Measurements from ENCODE around the gene SRRM2.
A peak's percentile ranks its signal among the peaks of the same experiment; 100 is the strongest.

Gene SRRM2

DNA sequence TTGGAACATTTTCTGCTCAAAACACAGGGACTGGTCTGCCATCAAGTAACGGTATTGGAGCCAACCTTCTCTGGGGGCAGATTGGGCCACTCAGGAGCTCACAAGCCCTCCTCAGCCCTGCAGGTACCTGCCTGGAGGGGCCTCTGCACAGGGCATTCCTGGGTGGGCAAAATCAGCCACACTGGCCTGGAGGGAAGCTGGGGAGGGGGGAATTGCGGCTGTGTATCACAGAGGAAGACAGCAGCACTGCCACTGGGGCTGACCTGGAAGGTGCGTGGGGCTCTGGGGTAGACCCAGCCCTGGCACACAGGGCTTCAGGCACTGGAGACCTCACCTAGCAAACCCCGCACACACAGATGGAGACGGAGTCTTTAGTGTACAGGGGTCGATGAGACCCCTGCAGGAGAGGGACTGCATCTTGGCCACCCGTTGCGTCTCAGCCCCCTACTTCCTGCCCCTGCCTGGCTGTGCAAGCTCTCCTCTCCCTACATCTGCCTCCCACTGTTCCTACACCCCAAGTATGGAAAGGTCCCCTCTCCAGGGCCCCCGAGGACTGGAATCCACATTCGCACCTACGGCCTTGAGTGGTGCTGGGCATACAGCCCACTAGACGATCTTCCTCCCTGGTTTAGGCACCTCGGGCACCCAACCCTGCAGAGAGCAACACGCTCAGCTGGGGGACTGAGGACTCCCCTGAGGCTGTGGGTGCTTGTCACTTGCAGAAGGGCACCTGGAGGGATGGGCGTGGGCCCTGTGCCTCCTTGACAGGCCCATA lies 7.1 kb upstream of the SRRM2 start:
- DNase-seq (ENCODE audit: low read depth), result no peak
- TF ChIP-seq, protein P1, sequence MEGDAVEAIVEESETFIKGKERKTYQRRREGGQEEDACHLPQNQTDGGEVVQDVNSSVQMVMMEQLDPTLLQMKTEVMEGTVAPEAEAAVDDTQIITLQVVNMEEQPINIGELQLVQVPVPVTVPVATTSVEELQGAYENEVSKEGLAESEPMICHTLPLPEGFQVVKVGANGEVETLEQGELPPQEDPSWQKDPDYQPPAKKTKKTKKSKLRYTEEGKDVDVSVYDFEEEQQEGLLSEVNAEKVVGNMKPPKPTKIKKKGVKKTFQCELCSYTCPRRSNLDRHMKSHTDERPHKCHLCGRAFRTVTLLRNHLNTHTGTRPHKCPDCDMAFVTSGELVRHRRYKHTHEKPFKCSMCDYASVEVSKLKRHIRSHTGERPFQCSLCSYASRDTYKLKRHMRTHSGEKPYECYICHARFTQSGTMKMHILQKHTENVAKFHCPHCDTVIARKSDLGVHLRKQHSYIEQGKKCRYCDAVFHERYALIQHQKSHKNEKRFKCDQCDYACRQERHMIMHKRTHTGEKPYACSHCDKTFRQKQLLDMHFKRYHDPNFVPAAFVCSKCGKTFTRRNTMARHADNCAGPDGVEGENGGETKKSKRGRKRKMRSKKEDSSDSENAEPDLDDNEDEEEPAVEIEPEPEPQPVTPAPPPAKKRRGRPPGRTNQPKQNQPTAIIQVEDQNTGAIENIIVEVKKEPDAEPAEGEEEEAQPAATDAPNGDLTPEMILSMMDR (IDR thresholded peaks at IDR 0.05; ENCODE audit: control insufficient read depth, insufficient read depth, low read depth, low read length, missing control alignments), result no peak
- no peak overlapping the region for H3K4me3 ChIP-seq (ENCODE audit: control insufficient read depth, low read depth, low read length)

DNA sequence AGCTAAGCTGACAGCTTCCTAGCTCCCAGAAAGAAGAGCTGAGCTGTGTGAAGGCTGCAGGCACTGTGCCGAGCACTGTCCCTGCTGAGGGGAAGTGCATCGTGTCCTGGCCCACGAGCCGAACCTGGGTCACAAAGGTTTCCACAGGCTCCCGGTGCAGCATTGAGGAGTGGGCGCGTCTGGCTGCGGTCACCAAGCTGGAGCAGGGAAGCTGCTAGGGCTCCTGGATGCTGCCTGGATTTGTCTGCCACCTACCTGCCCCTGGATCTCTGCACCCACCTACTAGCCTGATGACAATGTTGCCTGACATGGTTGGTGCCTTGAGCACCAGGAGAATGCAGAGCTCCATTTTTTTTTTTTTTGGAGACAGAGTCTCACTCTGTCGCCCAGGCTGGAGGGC lies 6.5 kb upstream of the SRRM2 start:
- no peak overlapping the region for H3K4me3 ChIP-seq (ENCODE audit: control insufficient read depth, low read depth, low read length)
- TF ChIP-seq, protein P1 (IDR thresholded peaks at IDR 0.05; ENCODE audit: control insufficient read depth, insufficient read depth, low read depth, low read length, missing control alignments), result no peak
- DNase-seq (ENCODE audit: low read depth), result no peak

DNA sequence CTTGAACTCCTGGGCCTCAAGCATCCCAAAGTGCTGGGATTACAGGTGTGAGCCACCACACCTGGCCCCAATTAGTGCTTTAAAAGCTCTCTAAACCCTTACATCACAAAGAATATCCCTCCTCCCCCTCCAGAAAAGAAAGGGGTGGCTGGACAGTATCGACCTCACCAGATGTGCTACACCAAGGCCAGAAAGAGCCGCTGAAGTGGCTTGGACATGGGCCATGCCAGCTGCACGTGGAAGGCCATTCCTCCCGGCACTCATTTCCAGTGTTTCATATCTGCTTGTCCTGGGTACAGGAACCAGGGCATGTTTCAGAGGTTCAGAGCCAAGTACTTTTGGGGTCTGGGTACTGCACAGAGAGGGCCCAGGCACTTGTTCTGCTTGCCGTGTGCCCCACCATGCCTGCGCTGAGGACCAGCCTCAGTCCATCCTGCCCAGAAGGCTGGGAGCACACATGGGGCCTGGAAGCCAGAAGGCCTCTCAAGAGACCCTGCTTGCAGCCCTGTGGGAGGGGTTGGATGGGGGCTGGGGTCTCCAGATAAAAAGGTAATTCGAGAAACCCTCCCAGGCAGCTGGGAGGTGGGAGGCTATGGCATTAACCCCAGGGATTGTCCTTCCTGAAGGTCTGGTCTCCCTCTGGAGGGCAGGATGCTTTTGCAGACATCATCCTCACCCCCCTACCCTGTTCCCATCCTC lies 3.5 kb upstream of the SRRM2 start:
- TF ChIP-seq, protein P1 (IDR thresholded peaks at IDR 0.05; ENCODE audit: control insufficient read depth, insufficient read depth, low read depth, low read length, missing control alignments), result no peak
- no peak overlapping the region for H3K4me3 ChIP-seq (ENCODE audit: control insufficient read depth, low read depth, low read length)
- no peak for DNase-seq (ENCODE audit: low read depth)

DNA sequence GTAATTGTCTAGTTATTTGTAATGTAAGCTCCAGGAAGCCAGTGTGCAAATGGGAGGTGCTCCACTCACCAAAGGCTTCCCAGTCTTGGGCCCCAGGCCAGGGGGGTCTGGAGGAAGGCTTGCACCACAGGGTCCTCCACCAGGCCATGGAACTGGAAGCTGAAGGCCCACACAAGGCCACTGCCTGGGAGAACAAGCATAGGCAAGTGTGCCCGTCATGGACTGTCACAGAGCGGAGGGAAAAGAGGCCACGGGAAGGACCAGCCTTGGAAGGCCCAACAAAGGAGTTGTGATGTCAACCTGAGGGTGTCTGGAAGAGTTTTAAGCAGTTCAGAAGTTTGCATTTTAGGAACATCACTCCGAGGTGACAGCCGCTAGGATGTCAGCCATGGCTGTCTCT lies 3.0 kb upstream of the SRRM2 start:
- H3K4me3 ChIP-seq (ENCODE audit: control insufficient read depth, low read depth, low read length), result no peak overlapping the region
- DNase-seq (ENCODE audit: low read depth), result no peak
- TF ChIP-seq, protein P1 (IDR thresholded peaks at IDR 0.05; ENCODE audit: control insufficient read depth, insufficient read depth, low read depth, low read length, missing control alignments), result no peak

DNA sequence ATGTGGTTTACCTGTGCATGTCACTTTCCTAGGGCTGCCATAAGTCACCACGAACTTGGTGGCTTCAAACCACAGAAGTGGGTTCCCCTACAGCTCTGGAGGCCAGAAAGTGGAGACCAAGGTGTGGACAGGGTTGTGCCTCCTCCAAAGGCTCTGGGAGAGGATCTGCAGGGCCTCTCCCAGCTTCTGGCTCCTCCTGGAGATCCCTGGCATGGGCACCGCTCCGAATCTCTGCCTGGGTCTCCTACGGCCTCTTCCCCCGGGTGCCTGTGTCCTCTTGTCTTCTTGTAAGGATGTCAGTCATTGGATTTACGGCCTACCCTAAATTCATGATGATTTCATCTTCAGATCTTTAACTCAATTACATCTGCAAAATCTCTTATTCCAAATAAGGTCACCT lies 2.5 kb upstream of the SRRM2 start:
- TF ChIP-seq, protein P1 (IDR thresholded peaks at IDR 0.05; ENCODE audit: control insufficient read depth, insufficient read depth, low read depth, low read length, missing control alignments), result no peak
- H3K4me3 ChIP-seq (ENCODE audit: control insufficient read depth, low read depth, low read length), result no peak overlapping the region
- DNase-seq (ENCODE audit: low read depth), result no peak

DNA sequence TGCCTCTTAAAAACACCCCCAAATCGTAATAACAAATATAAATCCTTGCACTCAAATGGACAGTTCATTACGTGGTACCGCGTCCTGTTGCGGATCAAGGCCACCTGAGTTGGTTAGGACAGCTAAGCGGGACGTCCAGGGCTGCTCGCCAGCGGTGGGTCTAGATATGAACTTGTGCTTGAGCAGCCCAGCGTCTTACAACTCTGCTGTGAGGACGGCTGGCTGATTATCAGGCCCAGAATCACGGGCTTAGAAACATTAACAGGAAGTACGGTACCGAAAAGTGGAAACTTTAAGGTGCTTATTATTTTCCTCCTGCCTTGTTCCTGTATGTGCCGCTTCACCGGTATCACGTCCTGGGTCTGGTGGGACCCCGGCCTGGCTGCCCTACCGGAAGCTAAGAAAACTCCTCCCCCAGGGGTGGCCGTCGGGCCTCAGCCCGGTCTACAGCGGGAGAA lies 832 bp upstream of the SRRM2 start:
- TF ChIP-seq, protein P1 (IDR thresholded peaks at IDR 0.05; ENCODE audit: control insufficient read depth, insufficient read depth, low read depth, low read length, missing control alignments), result no peak
- no peak for DNase-seq (ENCODE audit: low read depth)
- H3K4me3 ChIP-seq (ENCODE audit: control insufficient read depth, low read depth, low read length), result peak overlapping the region; percentile 69
